HG03108 (cell line): ENCODE results near the gene RPS15.

Source experiments
- ATAC-seq: cut with Tn5 transposase; IDR thresholded peaks from one replicate; pipeline ENCODE4 v1.9.1; 2021; ENCODE audit warnings: moderate library complexity; ENCODE audit not compliant: unreplicated experiment

The RPS15 gene

DNA sequence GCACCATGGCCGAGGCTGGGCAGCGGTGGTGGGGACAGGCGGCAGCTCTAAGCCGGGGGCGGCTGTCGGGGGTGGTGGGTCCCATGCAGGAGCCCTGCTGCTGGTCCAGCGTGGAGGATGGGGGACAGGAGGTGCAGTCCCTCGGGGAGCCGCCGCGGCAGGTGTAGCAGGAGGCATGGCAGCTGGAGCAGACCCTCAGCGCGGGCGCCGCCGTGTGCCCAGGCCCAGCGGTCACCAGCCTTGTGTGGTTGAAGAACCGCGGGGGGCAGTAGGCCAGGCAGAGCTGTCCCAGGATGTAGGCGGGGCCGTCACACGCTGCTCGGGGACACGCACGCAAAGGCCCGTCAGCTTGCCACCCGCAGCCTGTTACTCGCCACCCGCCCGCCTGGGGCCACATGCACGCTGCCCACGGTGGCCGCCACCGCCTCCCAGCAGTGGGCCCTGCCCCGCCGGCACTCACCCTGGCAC is 43.7 kb downstream of the RPS15 start:
- no peak for ATAC-seq

DNA sequence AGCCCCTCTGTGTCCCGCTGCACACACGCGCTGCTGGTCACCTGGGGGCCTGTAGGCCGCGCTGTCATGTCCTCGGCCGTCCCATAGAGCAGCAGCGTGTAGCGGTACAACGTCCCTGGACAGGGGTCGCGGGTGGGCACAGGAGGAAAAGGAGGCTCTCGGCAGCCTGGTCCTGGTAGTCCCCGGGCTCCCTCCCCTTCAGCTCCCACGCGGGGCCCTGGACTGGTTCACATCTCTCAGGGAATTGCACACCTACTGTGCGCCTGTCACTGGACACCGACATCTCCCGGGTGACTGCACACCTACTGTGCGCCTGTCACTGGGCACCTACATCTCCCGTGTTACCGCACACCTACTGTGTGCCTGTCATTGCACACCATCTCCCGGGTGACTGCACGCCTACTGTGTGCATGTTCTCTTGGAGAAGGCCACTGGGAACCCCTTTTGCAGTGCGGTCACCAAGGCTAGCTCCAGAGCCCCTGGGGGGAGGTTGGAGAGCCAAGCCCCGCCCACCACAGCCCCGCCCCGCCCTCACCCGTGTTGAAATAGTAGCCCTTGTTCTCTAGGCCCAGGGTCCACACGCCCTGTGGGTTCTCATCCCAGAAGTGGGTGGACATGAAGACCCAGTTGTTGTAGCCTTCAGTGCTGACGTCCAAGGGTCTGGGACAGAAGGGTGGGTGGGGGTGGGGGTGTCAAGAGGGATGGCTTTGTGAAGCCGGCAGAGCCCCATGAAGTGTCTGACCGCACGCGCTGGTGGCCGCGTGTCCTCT is 44.4 kb downstream of the RPS15 start:
- ATAC-seq, result no peak

DNA sequence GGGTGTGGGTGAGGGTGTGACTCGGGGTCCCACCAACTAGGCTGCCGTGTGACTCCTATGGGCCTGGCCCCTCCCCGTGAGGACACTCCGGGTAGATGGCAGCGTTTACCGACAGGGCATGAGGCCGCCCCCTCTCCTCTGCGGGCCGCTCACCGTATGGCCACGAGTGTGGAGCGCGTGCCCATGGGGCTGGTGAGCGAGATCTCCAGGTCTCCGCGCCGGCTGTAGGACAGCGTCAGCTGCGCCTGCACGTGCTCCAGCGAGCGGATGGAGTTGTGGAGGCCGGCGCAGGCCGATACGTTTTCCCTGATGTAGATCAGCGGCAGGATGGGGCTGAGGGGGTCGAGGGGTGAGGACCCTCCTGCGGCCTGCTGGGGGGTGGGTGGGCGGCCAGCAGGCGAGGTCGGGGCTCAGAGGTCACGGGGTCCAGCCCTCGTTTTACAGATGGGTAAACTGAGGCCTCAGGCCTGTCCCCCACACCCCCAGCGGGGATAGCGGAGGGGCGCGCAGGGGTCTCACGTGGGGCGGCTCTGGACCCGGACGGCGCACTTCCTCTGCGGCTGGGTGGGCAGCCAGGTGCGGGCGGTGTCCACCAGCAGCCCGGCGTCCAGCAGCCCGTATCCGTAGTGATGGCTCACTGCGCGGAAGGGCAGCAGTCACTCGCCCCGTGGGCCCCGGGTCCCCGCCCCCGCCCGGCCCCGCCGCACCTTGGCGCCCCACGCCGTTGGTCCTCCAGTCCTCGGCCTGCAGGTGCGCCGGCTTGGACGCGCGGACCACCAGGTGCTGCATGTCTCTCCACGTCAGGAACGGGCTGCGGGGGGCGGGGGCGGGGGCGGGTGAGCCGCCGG is 45.2 kb downstream of the RPS15 start:
- no peak for ATAC-seq

DNA sequence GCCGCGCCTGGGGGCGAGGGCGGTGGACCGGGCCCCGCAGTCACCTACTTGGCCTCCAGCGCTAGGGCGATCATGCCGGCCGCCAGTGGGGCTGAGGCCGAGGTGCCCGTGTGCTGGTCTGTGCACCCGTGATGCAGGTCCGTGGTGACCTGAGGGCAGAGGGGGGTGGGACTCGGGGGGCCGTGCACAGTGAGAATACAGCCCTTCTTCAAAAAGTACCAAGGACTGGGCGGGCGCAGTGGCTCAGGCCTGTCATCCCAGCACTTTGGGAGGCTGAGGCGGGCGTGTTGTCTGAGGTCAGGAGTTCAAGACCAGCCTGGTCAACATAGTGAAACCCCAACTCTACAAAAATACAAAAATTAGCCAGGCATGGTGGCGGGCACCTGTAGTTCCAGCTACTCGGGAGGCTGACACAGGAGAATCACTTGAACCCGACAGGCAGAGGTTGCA is 45.8 kb downstream of the RPS15 start:
- ATAC-seq, result no peak

DNA sequence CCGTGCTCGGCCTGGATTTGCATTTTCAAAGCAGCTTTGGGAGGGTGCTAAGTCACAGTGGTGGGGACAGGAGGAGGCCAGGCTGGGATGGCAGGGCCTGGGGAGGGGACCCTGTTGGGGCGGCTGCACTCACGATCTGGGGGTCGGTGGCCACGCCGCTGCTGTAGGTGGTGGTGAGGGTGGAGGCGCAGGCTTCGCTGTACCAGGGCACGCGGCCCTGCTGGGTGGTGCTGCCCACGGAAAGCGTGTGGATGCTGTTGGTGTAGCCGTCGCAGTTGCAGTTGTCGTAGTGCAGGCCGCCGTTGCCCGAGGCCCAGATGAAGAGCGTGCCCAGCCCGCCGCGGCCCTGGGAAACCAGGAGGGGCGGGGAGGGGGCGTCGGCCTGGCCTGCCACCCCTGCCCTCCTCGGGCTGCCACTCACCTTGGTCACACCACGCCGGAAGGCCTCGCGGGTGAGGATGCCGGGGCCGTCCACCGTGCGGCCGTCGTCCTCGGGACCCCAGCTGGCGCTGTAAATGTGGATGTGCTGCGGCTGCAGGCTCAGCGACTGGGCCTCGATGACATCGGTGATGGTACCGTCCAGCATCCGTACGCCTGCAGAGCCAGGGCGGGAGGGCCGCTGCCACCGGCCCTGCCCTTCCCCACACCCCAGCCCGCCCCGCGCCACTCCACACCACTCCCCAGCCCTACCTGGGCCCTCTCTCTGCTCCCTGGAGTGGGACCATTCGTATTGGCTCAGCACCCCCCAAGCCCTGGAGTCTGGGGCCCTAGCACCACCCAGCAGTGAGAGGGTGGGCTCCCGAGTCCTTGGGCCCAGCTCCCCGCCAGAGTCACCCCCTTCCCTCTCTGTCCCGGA is 48.8 kb downstream of the RPS15 start:
- no peak for ATAC-seq

DNA sequence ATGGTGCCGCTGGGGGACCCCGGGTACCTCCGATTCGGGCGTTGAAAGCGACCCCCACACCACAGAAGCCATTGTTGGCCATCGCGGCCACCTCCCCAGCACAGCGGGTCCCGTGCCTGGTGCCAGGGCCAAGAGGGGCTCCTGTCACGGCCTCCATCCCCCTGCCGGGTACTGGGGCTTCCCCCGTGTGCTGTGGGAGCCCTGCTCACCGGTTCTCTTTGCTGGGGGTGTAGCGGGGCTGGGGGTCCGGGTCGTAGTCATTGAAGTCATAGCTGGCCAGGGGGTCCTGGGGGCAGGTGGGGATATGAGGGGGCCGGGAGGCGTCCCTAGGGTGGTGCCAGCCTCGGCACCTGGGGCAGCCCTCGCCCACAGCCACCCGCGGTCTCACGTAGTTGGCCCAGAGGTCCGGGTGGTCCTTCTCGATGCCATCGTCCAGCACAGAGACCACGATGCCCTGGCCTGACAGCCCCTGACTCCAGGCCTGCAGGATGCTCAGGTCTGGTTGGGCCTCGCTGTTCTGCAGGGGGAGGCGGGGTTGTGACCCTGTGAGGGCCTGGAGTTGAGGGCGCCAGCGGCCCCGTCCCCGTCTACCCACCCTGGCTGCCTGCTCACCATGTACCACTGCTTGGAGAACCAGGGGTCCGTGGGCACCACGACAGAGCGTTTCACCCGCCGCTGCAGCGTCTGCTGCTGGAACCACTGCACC is 49.5 kb downstream of the RPS15 start:
- no peak for ATAC-seq

DNA sequence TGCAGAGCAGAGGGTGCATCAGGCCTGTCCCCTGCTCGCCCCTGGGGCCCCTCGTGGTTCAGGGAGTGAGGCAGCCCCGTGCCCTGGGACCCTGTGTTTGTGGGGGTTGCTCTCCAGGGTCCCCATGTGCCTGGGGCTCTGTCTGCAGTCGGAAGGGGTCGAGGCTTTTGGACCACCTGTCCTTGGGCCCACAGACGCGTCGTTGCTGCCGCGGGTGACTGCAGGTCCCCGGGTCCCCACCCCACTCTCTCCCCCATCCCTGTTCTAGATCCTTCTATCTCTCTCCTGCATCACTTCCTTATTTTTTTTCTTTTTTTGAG is 50.0 kb downstream of the RPS15 start:
- no peak for ATAC-seq

DNA sequence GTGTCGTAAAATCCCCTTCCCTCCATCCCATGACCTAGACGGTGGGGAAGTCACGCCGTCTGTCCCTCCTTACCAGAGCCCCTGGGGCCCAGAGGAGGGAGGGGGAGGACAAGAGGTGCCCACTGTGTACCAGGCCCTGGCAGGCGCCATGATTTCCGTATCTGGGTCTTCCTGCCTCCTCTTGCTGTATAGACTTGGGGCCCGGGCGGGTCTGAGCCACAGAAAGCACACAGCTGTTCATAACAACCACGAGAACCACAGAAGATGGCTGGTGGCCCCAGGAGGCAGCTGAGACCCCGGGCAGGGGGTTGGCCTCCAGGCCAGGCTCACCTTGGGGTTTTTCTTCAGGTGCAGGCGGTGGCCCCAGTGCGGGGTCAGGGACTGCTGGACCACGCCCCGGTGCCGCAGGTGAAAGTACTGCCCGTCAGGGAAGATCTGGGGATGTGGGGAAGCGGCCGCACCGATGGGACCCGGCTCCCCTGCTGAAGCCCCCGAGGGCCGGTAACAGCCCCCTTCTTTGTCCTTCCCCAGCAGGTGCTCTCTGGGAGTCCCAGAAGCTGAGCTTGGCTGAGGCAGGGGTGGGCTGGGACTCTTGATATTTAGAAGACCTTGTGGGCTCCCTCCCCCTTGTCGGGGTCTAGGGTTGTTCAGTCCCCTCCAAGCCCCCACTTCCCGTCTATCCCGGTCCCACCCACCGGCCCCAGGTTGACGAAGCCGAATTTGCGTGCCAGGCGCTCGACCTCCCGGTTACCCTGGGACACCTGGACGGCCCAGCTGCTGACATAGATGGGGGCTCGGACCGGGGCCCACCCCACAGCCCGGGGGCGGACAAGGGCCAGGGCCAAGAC is 51.5 kb downstream of the RPS15 start:
- no peak for ATAC-seq
